8988T (cell line): ENCODE measurements around the gene MRPL51.
"Not testable (repeated sequence)": the region's sequence is repeated elsewhere in the genome, so short reads cannot be mapped to it uniquely, and the experiment has no call there.

Source experiments
- DNase-seq: peaks from one replicate; pipeline ENCODE4 v3.0.0; 2011

The MRPL51 gene

GRCh38 chr12:6477601-6478377, 15.3 kb downstream of the MRPL51 start:
- DNase-seq: not testable (repeated sequence)

DNA sequence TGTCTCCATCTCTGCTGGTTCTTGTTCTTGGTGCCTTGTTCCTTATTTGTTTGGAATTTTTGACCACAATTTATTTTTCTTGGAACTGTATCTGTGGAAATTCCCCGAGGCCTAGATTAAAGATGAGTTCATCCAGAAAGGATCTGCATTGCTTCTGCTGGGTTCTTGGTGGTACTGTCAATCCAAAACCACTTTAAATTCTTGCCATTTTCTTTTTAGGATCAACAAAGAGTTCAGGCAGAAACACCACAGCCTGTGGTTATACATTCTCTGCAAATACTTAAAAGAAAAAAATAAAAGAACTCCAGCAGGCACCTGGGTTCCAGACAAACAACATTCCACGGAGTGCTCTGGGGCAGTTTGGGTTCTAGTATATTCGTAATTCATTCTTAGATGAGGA, 16.6 kb downstream of the MRPL51 start:
- no peak for DNase-seq

GRCh38 chr12:6475233-6475975, 17.7 kb downstream of the MRPL51 start:
- DNase-seq: not testable (repeated sequence)

DNA sequence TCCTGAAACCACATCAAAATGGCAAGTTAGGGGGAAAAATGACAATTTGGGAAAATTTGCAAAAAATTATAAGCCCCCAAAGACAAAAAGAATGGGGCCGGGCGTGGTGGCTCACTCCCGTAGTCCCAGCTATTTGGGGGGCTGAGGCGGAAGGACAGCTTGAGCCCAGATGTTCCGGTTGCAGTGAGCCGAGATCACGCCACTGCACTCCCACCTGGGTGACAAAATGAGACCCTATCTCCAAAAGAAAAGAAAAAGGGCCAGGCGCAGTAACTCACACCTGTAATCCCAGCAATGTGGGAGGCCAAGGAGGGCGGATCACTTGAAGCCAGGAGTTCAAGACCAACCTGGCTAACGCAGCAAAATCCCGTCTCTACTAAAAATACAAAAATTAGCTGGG, 20.6 kb downstream of the MRPL51 start:
- DNase-seq: no peak

GRCh38 chr12:6471989-6472360, 21.1 kb downstream of the MRPL51 start:
- DNase-seq: no peak

GRCh38 chr12:6470375-6471163, 22.5 kb downstream of the MRPL51 start, which contains the start of gene VAMP1:
VAMP1 (minus strand) TSS chr12:6470677; CDS start chr12:6470531, 146 bp downstream.
- peak; percentile 87 for DNase-seq

DNA sequence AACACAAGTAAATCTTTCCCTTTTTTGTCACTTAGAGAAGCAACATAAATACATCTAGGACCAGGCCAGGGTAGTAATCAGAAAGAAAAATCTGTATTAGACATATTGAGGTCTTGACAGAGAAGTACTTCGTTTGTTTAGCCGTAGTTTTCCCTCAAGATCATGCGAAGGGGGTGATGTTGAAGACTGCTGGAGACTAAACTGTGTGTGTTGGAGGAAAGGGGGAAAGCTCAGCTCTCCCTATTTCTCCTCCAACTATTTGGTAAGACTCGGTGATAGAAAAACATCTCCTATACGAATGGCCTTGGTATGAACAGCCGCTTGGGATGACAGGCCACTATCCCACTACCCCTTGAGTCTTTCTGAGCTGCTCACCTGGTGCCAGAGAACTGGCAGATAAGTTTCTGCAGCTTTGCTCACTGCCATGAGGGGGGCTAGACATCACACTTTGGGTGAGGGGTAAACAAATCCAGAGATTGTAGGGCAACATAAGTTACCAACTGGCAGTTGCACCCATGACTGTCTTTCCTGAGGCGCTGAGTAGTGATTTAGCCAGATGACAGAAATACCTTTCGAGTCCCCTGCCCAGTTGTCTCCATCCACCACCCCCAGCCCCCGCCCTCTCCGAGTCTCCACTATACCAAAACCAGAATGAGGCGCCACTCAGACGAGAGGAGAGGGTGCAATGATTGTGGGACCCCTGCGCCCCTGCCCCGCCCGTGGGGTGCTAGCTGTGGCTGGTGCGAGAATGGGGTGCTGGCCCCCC, 23.3 kb downstream of the MRPL51 start:
- no peak for DNase-seq

DNA sequence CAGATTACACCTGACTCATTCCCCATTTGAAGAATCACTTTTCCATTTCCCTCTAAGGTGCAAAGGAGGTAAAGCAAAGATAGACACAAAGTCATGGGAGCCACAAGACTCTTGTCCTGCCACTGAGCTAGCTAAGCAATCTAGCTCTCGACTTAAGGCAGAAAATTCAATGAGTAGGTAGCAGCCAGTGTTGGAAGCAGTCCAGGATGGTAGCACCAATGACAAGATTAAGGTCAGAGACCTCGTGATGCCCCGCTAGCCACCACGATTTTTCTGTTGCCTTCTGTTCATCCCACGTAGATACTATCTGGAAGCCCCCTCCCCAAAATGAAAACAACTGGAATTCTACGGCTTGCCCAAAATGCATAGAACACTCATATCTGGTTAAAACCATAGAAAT, 24.0 kb downstream of the MRPL51 start:
- DNase-seq: no peak

DNA sequence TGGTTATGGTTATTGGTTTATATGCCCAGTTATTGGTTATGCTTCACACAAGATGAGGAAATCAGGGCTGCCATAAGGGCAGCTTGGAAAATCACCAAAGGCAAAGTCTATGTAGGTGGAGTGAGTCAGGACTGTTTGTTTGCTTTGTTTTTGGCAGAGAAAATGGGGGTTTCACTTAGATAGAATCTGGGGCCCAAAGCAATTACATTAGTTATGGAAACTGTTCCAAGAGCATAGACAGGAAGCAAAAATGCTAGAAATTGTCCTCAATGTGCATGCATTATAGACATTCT, 24.8 kb downstream of the MRPL51 start:
- DNase-seq: no peak

GRCh38 chr12:6467571-6468282, 25.3 kb downstream of the MRPL51 start:
- not testable (repeated sequence) for DNase-seq

GRCh38 chr12:6466751-6467150, 26.3 kb downstream of the MRPL51 start:
- DNase-seq: not testable (repeated sequence)

DNA sequence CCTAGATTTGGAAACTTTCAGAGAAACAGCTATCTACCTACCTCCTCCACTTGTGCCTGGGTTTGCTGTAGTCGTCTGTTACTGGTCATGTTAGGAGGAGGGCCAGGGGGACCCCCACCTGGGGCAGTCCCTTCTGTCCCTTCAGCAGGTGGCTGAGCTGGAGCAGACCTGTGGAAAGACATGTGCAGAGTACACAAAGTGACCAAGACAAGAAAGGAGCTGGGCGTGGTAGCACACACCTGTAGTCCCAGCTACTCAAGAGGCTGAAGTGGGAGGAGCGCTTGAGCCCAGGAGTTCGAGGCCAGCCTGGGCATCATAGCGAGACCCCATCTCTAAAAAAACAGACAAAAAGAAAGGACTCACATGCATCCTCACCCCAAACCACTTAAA, 26.9 kb downstream of the MRPL51 start:
- DNase-seq: no peak

GRCh38 chr12:6465467-6466183, 27.4 kb downstream of the MRPL51 start:
- peak; percentile 53 for DNase-seq

GRCh38 chr12:6464531-6464930, 28.5 kb downstream of the MRPL51 start:
- no peak for DNase-seq

GRCh38 chr12:6463858-6464257, 29.2 kb downstream of the MRPL51 start:
- DNase-seq: no peak

GRCh38 chr12:6463216-6463615, 29.8 kb downstream of the MRPL51 start:
- DNase-seq: no peak

GRCh38 chr12:6462234-6462995, 30.6 kb downstream of the MRPL51 start:
- no peak for DNase-seq

GRCh38 chr12:6461401-6462233, 31.4 kb downstream of the MRPL51 start:
- DNase-seq: no peak

GRCh38 chr12:6460751-6461371, 32.2 kb downstream of the MRPL51 start:
- no peak for DNase-seq
